Inflammatory macrophage treated with lipopolysaccharide for 4 hours (primary cell): ENCODE measurements around the gene CDC73.
"Not testable (repeated sequence)": the region's sequence is repeated elsewhere in the genome, so short reads cannot be mapped to it uniquely, and the experiment has no call there.

ENCODE experiments used
- DNase-seq: peaks from one replicate; pipeline ENCODE4 v3.0.0-alpha.2; 2020

The CDC73 gene

GRCh38 chr1:193114485-193115095, 7.2 kb upstream of the CDC73 start:
- no peak for DNase-seq

DNA sequence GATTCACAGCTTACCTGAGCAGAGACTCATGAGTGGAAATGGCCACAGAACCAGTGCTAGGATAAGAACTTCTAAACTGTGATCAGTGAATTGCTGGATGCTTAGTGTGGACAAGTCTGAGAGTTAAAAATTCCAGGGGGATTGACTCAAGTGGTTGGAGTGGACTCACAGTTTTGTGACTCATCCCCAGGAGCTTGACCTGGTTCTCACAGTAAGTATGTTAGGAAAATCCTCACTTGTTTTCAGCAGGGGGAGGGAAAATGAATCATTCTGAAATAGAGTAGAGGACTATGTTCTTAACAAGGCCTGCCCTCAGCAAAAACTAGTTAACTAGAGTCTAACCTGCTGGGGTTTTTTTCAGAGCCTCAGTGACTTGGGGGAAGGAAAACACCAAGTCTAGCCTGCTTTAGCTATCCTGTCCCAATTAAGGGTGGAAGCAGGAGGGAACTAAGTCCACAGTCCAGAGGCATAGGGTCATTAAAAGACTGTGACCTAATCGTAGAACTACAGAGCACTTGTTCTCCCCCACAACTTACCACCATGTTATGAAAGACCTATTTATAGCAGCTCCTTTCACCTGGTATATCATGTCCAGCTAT, 6.1 kb upstream of the CDC73 start:
- DNase-seq, result no peak

DNA sequence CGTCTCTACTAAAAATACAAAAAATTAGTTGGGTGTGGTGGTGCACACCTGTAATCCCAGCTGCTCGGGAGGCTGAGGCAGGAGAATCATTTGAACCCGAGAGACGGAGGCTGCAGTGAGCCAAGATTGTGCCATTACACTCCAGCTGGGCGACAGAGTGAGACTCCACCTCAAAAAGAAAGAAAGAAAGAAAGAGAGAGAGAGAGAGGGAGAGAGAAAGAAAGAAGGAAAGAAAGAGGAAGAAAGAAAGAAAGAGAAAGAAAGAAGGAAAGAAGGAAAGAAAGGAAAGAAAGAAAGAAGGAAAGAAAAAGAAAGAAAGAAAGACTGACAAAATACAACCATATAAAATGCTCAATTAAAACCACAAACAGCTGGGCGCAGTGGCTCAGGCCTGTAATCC, 4.7 kb upstream of the CDC73 start:
- not testable (repeated sequence) for DNase-seq

DNA sequence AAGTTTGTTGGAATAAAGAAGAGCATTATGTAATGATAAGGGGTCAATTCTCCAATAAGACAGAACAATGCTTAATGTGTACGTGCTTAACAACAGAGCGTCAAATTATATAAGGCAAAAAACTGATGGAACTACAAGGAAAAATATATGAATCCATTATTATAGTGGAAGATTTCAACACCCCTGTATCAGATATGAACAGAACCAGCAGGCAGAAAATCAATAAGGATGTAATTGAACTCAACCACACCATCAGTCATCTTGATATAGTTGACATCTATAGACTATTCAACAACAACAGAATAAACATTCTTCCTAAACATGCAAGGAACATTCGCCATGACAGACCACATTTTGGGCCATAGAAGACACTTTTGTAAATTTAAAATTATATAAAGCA, 3.6 kb upstream of the CDC73 start:
- DNase-seq, result no peak

- no peak for DNase-seq
These were observed 2.8 kb upstream of the CDC73 start for GRCh38 chr1:193118803-193119730.

GRCh38 chr1:193120604-193121166, 1.1 kb upstream of the CDC73 start:
- DNase-seq, result no peak

- no peak for DNase-seq
These were observed 1.9 kb downstream of the CDC73 start for GRCh38 chr1:193123751-193124150.

DNA sequence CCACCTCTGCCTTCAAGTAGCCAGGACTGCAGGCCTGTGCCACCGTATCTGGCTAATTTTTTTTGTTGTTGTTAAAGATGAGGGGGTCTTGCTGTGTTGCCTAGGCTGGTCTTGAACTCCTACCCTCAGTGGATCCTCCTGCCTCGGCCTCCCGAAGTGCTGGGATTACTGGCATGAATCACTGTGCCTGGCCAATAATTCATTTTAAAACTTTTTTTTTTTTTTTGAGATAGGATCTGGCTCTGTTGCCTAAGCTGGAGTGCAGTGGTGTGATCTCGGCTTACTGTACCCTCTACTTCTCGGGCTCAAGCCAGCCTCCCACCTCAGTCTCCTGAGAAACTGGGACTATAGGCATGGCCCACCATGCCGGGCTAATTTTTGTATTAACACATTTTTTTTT, 3.5 kb downstream of the CDC73 start:
- no peak for DNase-seq

DNA sequence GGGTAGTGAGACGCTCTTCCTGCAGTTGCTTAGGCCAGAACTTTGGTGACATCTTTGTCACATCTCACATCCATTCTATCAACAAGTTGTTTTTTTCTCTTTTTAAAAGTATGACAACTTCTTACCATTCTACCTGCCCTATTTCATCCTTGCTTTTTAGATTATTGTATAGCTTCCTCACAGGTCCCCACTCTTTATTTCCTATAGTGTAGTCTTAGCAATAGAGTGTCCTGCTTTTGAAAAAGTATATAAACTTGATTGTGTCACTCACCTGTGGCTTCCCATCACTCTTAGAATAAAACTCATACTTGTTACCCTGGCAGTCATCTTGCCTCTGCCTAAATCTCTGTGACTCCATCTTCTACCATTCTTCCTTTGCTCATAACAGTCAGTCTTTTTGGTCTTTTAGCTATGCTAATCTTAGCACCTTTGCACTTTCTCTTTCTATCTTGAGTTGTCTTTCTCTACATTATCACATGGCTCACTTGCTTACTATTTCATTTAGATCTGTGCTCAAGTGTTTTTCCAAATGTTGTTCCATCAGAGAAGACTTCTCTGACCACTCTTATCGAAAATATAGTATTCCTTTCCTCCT, 9.5 kb downstream of the CDC73 start:
- DNase-seq, result no peak

DNA sequence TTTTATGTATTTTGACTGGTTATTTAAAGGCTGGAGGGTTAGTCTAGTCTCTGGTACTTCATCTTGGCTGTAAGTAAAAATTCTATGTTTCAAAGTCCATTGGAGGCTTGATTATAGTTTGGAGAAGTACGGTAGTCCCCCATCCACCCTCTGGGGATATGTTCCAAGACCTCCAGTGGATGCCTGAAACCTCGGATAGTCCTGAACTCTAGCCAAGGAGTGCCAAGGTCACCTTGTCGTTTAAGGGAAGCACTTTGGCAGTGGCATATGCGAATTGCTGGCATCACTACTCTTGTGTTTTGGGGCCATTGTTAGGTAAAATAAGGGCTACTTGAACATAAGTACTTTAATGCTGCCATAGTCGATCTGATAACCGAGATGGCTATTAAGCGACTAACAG, 18.4 kb downstream of the CDC73 start:
- no peak for DNase-seq

GRCh38 chr1:193141804-193142203, 20.0 kb downstream of the CDC73 start:
- no peak for DNase-seq

DNA sequence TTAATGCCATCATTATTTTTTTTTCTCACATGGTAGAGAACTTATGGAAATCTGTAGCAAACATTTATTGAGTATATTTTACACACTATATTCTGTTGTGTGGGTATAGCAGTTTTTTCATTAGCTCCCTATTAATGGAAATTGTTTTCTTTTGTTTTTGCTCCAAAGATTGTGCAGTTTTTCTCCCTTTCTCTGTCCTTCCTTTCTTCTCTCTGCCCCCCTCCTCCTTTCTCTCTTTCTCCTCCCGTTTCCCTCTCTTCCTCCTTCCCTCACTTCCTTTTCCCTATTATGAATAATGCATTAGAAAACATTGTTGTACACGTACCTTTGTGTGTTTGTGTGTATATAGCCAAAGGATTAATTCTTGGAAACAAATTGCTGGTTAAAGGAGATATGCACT, 20.6 kb downstream of the CDC73 start:
- DNase-seq, result no peak

GRCh38 chr1:193143285-193143684, 21.5 kb downstream of the CDC73 start:
- DNase-seq, result no peak

- no peak for DNase-seq
These were observed 22.6 kb downstream of the CDC73 start for GRCh38 chr1:193144361-193144938.

DNA sequence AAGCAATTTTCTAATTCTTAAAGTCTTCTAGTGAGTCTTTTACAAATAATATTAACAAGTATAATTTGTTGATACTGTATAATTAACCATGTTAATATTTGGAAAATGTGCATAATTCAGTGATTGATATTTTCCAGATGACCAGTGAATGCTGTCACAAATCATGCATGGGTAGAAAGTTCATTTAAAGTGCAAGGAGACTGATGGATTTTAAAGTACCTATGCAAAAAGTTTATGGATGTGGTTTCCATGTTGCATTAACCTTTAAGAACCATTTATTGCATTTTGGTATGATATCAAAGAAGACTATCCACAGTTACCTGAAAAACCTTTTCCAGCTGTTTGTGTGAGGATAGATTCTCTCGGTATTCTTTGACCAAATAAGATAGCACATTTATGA, 23.2 kb downstream of the CDC73 start:
- DNase-seq, result no peak

- DNase-seq, result no peak
These were observed 34.4 kb downstream of the CDC73 start for GRCh38 chr1:193156117-193156821.

DNA sequence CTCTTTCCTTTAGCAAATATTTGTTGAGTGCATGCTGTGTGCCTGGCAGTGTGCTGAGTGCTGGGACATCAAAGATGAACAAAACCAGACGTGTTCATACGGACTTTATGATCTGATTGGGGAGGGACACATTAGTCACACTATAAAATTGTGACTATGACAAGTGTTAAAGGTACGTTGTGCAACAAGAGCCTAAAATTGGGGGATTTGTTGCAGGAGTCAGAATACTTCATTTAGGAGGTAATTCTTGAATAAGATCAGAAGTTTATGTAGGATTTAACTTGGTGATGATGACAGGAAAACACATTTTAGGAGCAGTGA, 35.0 kb downstream of the CDC73 start:
- no peak for DNase-seq

- DNase-seq, result no peak
These were observed 35.5 kb downstream of the CDC73 start for GRCh38 chr1:193157360-193157759.

- DNase-seq, result no peak
These were observed 54.3 kb downstream of the CDC73 start for GRCh38 chr1:193176113-193176512.

- DNase-seq, result no peak
These were observed 55.0 kb downstream of the CDC73 start for GRCh38 chr1:193176788-193177187.

- no peak for DNase-seq
These were observed 57.3 kb downstream of the CDC73 start for GRCh38 chr1:193179094-193179493.

DNA sequence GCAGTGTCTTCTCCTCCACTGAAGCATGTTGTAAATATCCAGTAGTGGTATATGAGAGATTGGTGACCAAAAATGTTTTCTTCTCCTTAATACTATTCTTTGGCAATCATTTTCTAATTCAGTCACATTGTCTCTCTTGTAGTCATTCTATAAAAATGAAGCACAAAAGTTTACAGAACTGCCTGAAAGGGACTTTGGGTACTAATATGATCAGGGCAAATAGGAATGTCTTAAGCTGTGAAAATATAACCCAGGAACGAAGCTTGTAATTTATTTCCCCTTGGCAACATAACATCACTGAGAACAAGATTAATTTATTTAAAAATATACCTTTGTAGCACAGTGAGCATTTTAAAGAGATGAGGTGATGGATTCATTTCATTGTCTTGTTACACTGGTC, 59.7 kb downstream of the CDC73 start:
- no peak for DNase-seq
